ENCODE measurements around the gene EYA2. TPM values are rescaled to one million over a fixed set of nuclear protein-coding genes. Genes with fewer than 3 reads are reported as not detected.
A peak's percentile ranks its signal among the peaks of the same experiment; 100 is the strongest.

EYA2 gene
- total and polyA plus RNA-seq, 4 donors = 0.17 to 0.54 (median 0.23) TPM; not detected in 1

DNA sequence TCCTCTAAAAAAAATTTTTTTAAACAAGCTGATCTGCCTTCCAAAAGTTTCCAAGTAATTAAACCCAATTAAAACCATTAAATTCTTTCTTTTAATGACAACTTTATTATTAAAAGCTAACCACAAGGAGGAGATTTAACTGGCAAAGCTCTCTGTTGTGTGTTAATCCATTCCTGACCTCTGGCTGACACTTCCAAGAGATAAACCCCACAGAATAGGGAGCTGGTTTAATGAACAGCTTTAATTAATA, 230.8 kb downstream of the EYA2 start:
- Histone ChIP-seq H3K4me3 (ENCODE audit: low read depth in 1 of 3, low read length in 3 of 3) (no peak overlapping the region), H3K9ac (ENCODE audit: low read depth in 1 of 2, low read length in 2 of 2) (no peak overlapping the region), H3K27ac (ENCODE audit: low read depth in 1 of 2, low read length in 2 of 2) (no peak overlapping the region), H3K4me1 (ENCODE audit: control insufficient read depth in 4 of 4, insufficient read depth in 4 of 4, low read length in 3 of 4) (peaks cover 0 to 6% (median 0%) of the 10 kb centered on the region in 4 donors), H3K27me3 (ENCODE audit: control insufficient read depth in 4 of 4, insufficient read depth in 4 of 4, low read length in 3 of 4) (no peaks in the 10 kb centered on the region), H3K9me3 (ENCODE audit: control insufficient read depth in 4 of 4, low read length in 3 of 4) (no peaks in the 10 kb centered on the region), H3K36me3 (ENCODE audit: control insufficient read depth in 4 of 4, insufficient read depth in 3 of 4, low read depth in 1 of 4, low read length in 3 of 4) (no peaks in the 10 kb centered on the region)
- DNase-seq (ENCODE audit: low spot score) = no peak
- TF ChIP-seq GABPA (IDR thresholded peaks at IDR 0.05 in 1 of 2, conservative IDR thresholded peaks at IDR 0.05 in 1 of 2) = no peak
- TF ChIP-seq RXRA (IDR thresholded peaks at IDR 0.05) = peak in 1 of 2 donors; percentile 46

DNA sequence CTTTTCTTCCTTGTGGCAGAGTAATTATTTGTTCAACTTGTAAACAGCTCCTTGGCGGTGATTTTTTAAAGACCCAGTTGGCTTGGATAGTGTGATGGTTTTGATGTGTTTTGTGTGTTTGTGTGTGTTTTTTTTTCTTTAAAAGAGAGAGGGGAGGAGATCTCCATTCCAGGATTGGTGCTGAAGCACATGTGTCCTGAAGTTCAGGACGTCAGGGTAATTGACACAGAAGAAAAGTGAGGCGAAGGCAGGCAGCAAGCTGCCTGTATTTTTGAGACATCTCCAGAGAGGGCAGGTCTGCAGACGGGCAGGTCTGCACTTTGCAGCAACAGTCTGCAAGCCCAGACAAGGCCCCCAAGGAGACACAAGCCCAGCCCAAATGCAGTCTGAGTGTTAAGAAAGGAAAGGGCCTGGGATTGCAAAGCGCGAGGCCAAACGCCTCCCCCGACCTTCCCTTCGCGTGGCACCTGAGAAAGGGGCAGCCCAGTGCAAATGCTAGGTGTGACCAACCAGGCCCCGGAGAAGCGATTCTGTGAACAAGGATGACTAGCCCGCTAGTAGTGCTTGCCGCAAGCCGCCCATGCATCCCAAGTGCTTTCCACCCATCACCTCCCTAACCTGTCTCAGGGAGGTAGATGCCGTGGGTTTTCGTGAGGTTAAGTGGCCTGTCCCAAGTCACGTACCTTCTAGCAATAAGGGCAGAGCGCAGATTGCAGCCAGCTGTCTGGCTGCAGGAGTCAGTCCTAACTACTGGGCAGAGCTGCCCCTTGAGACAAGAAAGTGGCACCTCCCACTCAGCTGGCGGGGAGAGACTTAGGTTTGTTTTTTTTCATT, 231.3 kb downstream of the EYA2 start:
- Histone ChIP-seq H3K9me3 (ENCODE audit: control insufficient read depth in 4 of 4, low read length in 3 of 4) (no peaks in the 10 kb centered on the region), H3K9ac (ENCODE audit: low read depth in 1 of 2, low read length in 2 of 2) (no peak overlapping the region), H3K27me3 (ENCODE audit: control insufficient read depth in 4 of 4, insufficient read depth in 4 of 4, low read length in 3 of 4) (no peaks in the 10 kb centered on the region), H3K4me3 (ENCODE audit: low read depth in 1 of 3, low read length in 3 of 3) (no peak overlapping the region), H3K27ac (ENCODE audit: low read depth in 1 of 2, low read length in 2 of 2) (no peak overlapping the region), H3K4me1 (ENCODE audit: control insufficient read depth in 4 of 4, insufficient read depth in 4 of 4, low read length in 3 of 4) (peaks cover 0 to 6% (median 0%) of the 10 kb centered on the region in 4 donors), H3K36me3 (ENCODE audit: control insufficient read depth in 4 of 4, insufficient read depth in 3 of 4, low read depth in 1 of 4, low read length in 3 of 4) (no peaks in the 10 kb centered on the region)
- DNase-seq (ENCODE audit: low spot score) = no peak
- WGBS = 72% methylated on average over 20 of the region's 20 CpGs
- TF ChIP-seq RXRA (IDR thresholded peaks at IDR 0.05) (no peak), GABPA (IDR thresholded peaks at IDR 0.05 in 1 of 2, conservative IDR thresholded peaks at IDR 0.05 in 1 of 2) (no peak), YY1 (IDR thresholded peaks at IDR 0.05) (no peak), TAF1 (conservative IDR thresholded peaks at IDR 0.05) (no peak), NR2F2 (IDR thresholded peaks at IDR 0.05) (no peak), FOXA2 (IDR thresholded peaks at IDR 0.05) (no peak), JUND (IDR thresholded peaks at IDR 0.05) (no peak), SP1 (IDR thresholded peaks at IDR 0.05) (no peak), FOXA1 (IDR thresholded peaks at IDR 0.05) (no peak)
- TF ChIP-seq, protein P1, sequence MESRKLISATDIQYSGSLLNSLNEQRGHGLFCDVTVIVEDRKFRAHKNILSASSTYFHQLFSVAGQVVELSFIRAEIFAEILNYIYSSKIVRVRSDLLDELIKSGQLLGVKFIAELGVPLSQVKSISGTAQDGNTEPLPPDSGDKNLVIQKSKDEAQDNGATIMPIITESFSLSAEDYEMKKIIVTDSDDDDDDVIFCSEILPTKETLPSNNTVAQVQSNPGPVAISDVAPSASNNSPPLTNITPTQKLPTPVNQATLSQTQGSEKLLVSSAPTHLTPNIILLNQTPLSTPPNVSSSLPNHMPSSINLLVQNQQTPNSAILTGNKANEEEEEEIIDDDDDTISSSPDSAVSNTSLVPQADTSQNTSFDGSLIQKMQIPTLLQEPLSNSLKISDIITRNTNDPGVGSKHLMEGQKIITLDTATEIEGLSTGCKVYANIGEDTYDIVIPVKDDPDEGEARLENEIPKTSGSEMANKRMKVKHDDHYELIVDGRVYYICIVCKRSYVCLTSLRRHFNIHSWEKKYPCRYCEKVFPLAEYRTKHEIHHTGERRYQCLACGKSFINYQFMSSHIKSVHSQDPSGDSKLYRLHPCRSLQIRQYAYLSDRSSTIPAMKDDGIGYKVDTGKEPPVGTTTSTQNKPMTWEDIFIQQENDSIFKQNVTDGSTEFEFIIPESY (IDR thresholded peaks at IDR 0.05) = no peak
- TF ChIP-seq, protein P2, sequence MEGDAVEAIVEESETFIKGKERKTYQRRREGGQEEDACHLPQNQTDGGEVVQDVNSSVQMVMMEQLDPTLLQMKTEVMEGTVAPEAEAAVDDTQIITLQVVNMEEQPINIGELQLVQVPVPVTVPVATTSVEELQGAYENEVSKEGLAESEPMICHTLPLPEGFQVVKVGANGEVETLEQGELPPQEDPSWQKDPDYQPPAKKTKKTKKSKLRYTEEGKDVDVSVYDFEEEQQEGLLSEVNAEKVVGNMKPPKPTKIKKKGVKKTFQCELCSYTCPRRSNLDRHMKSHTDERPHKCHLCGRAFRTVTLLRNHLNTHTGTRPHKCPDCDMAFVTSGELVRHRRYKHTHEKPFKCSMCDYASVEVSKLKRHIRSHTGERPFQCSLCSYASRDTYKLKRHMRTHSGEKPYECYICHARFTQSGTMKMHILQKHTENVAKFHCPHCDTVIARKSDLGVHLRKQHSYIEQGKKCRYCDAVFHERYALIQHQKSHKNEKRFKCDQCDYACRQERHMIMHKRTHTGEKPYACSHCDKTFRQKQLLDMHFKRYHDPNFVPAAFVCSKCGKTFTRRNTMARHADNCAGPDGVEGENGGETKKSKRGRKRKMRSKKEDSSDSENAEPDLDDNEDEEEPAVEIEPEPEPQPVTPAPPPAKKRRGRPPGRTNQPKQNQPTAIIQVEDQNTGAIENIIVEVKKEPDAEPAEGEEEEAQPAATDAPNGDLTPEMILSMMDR (IDR thresholded peaks at IDR 0.05; ENCODE audit: low read depth, low read length, missing input control) = no peak

DNA sequence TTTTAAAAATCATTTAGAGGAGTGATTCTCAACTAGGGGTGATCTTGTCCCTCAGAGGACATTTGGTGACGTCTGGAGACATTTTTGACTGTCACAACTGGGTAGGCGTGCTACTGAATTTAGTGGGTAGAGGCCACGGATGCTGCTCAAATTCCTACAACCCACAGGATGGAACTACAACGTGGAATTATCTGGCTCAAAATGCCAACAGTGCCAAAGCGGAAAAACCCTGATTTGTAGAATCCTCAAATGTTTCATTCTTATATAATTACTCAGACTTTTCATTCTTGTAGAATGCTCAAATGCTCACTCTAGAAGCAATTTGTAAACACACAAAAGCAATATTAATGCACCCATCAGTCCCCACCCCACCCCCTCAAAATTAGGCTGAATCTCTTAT, 232.1 kb downstream of the EYA2 start:
- DNase-seq (ENCODE audit: low spot score) = no peak
- WGBS = 82% methylated on average over 5 of the region's 5 CpGs
- peaks cover 0 to 6% (median 0%) of the 10 kb centered on the region in 4 donors for H3K4me1 ChIP-seq (ENCODE audit: control insufficient read depth in 4 of 4, insufficient read depth in 4 of 4, low read length in 3 of 4)
- no peaks in the 10 kb centered on the region for H3K9me3 ChIP-seq (ENCODE audit: control insufficient read depth in 4 of 4, low read length in 3 of 4)
- H3K27ac ChIP-seq (ENCODE audit: low read depth in 1 of 2, low read length in 2 of 2) = no peak overlapping the region
- no peaks in the 10 kb centered on the region for H3K27me3 ChIP-seq (ENCODE audit: control insufficient read depth in 4 of 4, insufficient read depth in 4 of 4, low read length in 3 of 4)
- TF ChIP-seq HNF4G (IDR thresholded peaks at IDR 0.05) (no peak), FOXA1 (IDR thresholded peaks at IDR 0.05) (no peak), NR2F2 (IDR thresholded peaks at IDR 0.05) (no peak), GABPA (IDR thresholded peaks at IDR 0.05 in 1 of 2, conservative IDR thresholded peaks at IDR 0.05 in 1 of 2) (no peak), EGR1 (IDR thresholded peaks at IDR 0.05; ENCODE audit: low read depth in 2 of 2) (no peak), HNF4A (conservative IDR thresholded peaks at IDR 0.05) (no peak)
- TF ChIP-seq, protein P1 (IDR thresholded peaks at IDR 0.05) = no peak
- TF ChIP-seq, protein P3, sequence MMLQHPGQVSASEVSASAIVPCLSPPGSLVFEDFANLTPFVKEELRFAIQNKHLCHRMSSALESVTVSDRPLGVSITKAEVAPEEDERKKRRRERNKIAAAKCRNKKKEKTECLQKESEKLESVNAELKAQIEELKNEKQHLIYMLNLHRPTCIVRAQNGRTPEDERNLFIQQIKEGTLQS (IDR thresholded peaks at IDR 0.05) = no peak
- H3K4me3 ChIP-seq (ENCODE audit: low read depth in 1 of 3, low read length in 3 of 3) = no peak overlapping the region
- no peaks in the 10 kb centered on the region for H3K36me3 ChIP-seq (ENCODE audit: control insufficient read depth in 4 of 4, insufficient read depth in 3 of 4, low read depth in 1 of 4, low read length in 3 of 4)
- no peak overlapping the region for H3K9ac ChIP-seq (ENCODE audit: low read depth in 1 of 2, low read length in 2 of 2)
